COLO829 (cell line): ENCODE data around the gene ABCF2.

ENCODE experiments used
- DNase-seq: peaks from one replicate; pipeline ENCODE4 v3.0.0; 2012; ENCODE audit warnings: low spot score

ABCF2 gene

GRCh38 chr7:151242159-151243044 lies 15.4 kb upstream of the ABCF2 start:
- DNase-seq: no peak

DNA sequence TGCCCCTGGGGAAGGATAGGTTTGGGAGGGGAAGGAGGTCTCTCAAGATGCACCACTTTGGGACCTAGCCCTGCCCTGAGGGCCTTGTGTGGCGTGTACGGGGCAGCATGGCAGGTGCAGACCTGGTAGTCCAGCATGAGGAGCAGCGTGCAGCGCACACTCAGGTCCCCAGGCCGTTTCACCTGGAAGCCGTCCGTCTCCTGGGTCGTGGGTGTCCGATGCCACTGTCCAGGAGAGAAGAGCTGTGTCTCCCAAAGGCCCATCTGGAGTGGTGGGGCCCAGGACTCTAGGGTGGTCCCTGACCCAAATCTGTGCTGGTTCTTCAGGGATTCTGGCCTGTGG lies 14.7 kb upstream of the ABCF2 start:
- no peak for DNase-seq

DNA sequence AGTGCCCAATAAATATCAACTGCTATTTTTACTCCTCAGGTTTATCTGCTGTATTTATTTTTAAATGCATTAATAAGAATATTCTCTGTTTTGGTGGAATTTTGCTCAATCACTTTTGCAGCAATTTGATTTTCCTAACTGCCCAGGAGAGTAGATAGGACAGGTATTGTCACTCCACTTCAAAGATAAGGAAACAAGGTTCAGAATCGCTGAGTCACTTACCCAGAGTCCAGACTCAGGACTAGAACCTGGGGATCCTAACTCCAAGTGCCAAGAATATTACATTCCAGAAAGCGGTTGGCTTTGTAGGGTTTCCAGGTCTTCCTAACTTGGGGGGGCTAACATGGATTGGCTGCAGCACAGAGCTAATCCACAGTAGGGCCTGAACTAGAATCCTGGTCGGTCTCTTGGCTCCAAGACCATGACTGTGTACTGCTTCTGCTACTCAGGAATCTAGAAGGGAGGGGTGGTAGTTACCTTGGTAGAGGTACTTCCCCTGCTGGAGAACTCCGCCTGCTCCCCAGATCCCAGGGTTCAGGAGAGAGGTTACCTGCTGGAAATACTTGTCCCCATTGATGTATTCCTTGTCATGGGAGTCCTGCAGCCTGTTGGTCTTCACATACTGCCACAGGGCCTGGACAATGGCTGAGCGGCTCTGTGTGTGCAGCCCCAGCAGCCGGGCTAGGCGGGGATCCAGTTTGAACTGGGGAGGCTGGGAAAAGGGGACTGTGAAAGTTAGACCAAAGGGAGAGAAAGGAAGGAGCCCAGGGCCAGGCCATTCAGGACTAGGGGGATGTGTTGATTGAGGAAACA lies 14.1 kb upstream of the ABCF2 start:
- DNase-seq: no peak

DNA sequence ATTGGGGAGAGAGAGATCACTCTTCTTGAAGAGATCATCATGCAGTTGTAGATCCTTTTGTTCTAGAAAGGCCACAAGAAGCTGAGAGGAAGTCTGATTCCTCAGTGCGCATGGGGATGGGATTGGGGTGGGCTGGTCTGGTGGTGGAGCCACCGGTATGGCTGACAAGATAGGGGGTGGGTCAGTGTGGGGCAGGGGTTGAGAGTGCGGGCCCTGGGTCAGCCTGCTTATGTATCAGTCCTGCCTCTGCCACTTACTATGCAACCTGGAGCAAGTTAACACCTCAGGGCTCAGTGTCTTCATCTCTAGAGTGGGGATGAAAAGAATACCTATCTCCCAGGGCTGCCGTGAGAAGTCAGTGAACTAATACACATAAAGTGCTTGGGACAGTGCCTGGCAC lies 13.5 kb upstream of the ABCF2 start:
- no peak for DNase-seq

DNA sequence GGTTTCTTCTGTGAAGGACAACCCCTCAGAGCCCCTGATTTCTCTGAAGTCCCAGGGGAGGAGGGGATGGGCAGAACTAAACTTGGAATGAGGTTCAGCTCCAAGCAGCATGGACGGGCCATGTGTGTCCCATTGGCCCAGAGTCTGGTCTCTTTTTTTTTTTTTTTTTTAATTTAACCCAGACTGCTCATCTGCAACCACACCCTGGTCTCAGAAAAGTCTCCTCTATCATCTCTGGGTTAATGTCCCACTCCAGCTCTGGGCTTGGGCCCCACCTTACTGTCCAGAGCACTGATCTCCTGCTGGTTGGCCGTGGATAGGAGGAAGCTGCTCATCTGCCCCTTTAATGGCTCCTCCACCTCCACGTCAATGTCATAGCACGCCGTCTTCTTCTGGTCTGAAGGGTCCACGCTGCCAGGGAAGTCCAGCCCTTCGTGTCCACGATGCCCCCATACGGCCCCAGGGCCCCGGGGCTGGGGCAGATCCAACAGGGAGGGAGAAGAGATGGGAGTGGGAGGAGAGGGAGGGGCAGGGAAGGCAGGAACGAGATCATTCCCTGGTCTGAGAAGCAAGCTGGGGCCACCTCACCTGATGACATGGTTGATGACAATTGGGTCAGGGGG lies 12.9 kb upstream of the ABCF2 start:
- DNase-seq: no peak

- DNase-seq: no peak
These were observed 12.2 kb upstream of the ABCF2 start for GRCh38 chr7:151238924-151239836.

GRCh38 chr7:151238190-151238810 lies 11.3 kb upstream of the ABCF2 start:
- DNase-seq: no peak

DNA sequence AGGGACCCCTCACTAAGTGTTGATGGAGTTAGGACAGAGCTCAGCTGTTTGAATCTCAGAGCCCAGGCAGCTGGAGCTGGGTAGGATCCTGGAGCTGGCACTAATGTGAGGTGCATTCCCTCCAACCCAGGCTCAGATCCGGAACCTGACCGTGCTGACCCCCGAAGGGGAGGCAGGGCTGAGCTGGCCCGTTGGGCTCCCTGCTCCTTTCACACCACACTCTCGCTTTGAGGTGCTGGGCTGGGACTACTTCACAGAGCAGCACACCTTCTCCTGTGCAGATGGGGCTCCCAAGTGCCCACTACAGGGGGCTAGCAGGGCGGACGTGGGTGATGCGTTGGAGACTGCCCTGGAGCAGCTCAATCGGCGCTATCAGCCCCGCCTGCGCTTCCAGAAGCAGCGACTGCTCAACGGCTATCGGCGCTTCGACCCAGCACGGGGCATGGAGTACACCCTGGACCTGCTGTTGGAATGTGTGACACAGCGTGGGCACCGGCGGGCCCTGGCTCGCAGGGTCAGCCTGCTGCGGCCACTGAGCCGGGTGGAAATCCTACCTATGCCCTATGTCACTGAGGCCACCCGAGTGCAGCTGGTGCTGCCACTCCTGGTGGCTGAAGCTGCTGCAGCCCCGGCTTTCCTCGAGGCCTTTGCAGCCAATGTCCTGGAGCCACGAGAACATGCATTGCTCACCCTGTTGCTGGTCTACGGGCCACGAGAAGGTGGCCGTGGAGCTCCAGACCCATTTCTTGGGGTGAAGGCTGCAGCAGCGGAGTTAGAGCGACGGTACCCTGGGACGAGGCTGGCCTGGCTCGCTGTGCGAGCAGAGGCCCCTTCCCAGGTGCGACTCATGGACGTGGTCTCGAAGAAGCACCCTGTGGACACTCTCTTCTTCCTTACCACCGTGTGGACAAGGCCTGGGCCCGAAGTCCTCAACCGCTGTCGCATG lies 10.5 kb upstream of the ABCF2 start:
- DNase-seq: no peak

- DNase-seq: no peak
These were observed 9.4 kb upstream of the ABCF2 start for GRCh38 chr7:151236406-151236805.

DNA sequence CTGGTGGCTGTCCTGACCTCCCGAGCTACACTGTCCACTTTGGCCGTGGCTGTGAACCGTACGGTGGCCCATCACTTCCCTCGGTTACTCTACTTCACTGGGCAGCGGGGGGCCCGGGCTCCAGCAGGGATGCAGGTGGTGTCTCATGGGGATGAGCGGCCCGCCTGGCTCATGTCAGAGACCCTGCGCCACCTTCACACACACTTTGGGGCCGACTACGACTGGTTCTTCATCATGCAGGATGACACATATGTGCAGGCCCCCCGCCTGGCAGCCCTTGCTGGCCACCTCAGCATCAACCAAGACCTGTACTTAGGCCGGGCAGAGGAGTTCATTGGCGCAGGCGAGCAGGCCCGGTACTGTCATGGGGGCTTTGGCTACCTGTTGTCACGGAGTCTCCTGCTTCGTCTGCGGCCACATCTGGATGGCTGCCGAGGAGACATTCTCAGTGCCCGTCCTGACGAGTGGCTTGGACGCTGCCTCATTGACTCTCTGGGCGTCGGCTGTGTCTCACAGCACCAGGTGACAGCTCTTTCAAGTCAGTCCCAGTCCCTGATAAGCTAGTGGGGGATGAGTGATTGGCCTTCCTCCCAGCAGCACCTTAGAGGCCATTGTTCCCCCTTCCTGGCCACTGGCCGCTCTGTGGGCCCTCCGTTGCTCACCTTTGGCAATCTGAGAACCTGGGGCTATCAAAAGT lies 8.2 kb upstream of the ABCF2 start:
- DNase-seq: no peak

- no peak for DNase-seq
These were observed 6.8 kb upstream of the ABCF2 start for GRCh38 chr7:151233804-151234203.

DNA sequence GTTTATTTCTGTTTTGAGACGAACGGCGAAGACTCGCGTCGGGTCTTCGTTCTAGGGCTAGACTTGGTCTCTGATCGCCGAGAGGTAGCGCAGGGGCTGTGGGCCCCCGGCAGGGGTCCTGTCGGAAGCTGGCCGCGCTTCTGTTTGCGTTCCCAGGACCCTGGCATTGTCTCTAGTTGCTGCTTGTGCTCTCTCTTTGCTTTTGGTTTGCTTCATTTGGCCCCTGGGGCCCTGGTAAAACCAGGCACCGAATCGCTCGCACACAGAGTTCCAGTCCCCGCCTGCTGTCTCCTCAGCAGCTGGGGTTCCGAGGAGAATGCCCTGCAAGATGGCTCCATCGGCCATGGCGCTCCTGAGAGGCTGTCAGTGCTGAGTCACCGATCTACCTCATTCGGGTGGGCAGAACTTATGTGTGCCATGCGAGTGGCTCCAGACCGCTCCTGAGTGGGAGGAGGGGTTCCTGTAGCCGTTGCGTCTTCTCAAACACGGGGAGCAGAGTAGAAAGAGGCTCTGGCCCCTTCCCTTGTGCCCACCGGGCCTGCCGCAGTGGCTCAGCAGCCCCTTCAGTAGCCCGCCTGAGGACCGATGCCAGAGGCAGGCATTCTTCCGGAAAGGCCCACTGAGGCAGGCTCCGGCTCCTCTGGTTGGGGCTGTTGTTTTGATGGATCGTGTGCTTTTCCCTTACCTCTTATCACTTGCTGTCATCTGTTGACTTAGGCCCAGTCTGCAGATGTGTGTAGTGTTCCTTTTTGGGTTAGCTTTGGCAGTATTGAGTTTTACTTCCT lies 6.1 kb upstream of the ABCF2 start:
- peak; percentile 47 for DNase-seq

- DNase-seq: peak; percentile 78
These were observed 5.3 kb upstream of the ABCF2 start, which contains the start of gene CHPF2 for GRCh38 chr7:151232091-151232916. Gene CHPF2 (plus strand): TSS chr7:151232483. CDS start chr7:151234012, 1,529 bp downstream.

DNA sequence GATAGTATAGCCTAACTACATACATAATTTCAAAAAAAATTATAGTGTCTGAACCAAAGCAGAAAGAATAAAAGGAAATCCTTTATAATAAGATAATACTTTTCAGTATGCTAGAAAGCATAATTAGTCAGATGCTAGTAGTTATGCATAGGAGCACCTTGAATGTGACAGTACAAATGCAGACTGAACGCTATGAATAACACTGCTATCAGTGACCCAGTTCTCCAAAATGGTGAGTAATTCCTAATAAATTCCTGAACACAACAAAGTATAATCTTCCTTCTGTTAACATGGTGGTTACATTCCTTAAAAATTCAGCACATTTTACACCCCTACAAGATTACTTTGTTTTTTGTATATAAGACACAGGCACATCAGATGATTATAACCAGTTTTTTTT lies 4.1 kb upstream of the ABCF2 start:
- no peak for DNase-seq

DNA sequence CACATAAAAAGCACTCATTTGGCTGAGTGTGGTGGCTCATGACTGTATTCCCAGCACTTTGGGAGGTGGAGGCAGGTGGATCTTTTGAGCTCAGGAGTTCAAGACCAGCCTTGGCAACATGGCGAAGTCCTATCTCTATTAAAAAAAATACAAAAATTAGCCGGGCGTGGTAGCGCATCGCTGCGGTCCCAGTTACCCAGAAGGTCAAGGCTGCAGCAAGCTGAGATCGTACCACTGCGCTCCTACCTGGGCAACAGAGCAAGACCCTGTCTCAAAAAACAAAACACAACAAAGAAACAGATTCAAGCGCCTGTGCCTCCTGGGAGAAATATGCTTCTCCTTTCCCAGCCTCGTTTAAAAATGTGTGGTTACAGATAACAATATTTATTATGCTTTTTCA lies 2.2 kb upstream of the ABCF2 start:
- DNase-seq: no peak

DNA sequence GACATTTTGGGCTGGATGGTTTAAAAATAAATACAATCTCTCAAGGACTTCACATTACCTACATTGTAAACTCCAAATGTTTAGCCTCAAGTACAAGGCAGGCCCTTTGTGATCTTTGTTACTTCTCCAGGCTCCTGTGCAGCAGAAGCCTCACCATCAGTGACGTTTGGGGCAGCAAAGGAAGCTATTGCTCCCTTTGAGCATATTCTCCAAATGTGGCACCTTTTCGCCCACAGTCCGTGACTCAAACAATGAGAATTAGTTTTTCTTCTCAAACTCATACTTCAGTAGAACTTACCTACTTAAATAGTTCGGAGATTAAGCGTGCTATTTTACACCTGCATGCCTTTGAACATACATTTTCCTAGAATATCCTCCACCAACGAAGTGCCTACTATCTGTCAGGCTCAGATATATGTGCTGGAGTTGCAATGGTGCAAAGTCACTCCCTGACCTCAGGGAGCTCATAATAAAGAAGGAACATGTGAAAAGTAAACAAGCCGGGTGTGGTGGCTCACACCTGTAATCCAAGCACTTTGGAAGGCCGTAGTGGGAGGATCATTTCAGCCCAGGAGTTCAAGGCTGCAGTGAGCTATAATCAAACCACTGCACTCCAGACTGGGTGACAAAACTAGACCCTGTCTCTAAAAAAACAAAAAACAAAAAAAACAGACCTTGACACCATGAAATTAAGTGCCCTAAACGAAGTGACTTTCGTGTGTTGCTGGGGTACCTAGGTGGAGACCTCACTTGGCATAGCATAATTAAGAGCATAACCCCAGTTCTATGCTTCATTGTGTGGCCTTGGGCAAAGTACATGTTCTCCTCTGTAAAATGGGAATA lies 1.2 kb upstream of the ABCF2 start:
- DNase-seq: no peak

- DNase-seq: no peak
These were observed 488 bp downstream of the ABCF2 start for GRCh38 chr7:151226560-151226874.
